GM18907 (cell line): Measurements from ENCODE around the gene CACNG4.

Experiments used
- ATAC-seq: cut with Tn5 transposase; IDR thresholded peaks from one replicate; pipeline ENCODE4 v1.9.1; 2021; ENCODE audit warnings: mild to moderate bottlenecking, moderate library complexity; ENCODE audit not compliant: unreplicated experiment

Gene CACNG4

DNA sequence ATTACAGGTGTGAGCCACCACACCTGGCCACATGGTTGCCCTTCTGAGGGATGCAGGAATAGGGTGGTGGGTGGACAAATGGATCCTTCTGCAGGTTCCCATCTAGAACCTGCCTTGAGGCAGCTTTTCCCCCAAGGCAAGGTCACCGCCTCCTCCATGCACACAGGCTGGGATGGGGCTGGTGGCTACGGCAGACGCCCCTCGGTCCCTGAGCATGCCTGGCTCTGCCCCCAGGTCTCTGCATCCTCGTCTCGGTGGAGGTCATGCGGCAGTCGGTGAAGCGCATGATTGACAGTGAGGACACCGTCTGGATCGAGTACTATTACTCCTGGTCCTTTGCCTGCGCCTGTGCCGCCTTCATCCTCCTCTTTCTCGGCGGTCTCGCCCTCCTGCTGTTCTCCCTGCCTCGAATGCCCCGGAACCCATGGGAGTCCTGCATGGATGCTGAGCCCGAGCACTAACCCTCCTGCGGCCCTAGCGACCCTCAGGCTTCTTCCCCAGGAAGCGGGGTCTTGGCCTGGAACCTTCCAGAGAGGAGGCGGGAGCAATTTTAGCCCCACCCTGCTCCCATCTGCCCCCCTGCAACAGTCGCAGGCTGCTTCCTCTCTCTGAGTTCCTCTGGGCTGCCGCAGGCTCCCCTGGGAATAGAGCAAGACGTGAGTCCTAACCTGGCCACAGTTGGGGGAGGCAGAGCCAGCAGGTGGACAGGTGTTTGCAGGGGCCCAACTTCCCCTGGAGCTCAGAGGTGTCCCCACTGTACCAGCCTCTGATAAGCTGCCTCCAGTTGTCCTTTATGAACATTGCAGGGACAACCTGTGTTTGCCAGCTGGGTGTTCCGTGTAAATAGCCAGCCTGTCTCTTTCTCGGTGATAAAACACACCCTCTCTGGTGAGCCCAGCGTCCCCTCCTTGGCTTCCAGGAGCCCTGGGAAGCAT lies 91.6 kb downstream of the CACNG4 start:
- no peak for ATAC-seq

DNA sequence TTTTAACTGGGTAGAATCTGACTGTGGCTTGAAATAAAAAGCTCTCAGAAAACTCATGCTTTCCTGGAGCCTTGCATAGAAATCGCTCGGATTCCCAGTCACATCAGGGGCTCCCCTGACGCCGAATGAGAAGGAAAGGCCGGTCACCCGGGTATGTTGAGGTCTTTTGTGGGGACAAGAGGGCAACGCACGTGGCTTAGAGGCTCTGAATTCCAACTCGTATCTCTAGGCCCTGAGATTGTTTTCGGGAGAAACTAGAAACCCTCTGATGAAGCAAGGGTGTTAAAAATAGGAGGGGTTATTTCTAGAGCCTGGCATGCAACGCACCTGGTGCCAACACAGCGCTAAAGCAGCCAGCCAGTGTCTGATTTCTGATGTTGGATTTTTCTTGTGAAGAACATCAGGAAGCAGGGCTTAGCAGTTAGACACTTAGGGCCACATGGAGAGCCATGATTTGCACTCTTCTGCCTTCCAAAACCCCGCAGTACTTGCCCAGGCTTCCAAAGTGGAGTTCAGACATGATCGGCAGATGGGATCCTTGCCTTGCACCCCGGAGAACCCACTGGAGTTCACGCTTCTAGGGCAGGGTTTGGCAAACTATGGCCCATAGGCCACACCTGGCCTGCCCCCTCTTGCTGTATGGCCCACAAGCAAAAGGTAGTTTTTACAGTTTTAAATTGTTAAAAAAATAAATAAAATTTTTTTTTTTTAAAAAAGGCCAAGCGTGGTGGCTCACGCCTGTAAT lies 92.4 kb downstream of the CACNG4 start:
- no peak for ATAC-seq

DNA sequence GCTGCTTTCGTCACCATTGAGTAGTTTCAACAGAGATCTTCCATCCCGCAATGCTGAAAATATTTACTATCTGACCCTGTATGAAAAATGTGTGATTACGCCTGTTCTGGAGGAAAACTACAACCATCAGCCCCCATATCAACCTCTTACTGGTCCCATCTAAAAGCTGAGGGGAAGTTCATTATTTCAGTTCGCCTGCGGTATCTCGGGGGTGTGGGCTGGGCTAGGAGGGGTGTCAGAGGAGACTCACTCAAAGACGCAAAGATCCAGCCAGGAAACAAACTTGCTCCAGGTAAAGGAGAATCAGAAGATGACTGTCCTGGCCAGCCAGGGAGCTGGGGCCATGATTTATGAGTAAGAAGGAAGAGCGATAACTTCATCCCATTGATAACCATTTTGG lies 93.5 kb downstream of the CACNG4 start:
- no peak for ATAC-seq

DNA sequence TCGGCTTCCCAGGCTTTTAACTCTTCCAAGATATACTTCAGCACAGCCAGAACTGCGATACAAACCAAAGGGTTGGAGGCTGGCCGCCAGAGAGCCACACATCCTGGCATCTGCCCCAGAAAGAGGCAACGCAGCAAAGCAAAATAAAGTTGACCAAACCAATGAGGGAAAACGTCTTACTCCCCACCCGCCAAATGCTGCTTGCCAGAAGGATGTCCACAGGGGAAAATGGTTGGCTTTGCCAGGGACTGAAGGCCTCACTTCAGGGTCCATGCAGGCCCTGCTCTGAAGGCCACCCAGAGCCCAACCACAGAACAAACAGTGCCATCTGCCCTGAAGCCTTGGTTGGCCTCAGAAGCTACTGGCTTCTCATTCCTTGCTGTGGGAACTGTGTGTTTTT lies 94.9 kb downstream of the CACNG4 start:
- no peak for ATAC-seq

GRCh38 chr17:67063141-67063540 lies 98.6 kb downstream of the CACNG4 start:
- ATAC-seq, result no peak

GRCh38 chr17:67066717-67067116 lies 102.2 kb downstream of the CACNG4 start:
- ATAC-seq, result no peak

- no peak for ATAC-seq
Observed at GRCh38 chr17:67067571-67068482, 103.3 kb downstream of the CACNG4 start.

DNA sequence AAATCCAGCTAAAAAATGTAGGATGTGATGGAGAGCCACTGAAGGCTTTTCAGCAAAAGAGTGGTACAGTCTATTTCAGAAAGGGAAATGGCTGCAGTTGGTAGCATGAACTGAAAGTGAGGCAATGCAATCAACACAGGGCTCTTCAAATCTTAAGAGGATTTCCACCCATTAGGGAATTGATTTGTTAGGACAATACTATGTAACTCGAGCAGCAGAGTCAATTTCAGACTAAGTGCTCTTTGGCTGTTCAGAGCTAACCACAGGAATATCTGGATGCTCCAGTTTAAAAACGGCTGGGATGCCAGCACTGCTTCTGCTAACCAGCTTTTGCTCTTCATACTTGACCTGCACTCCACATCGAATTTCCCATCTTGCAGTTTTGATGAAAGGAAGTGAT lies 104.5 kb downstream of the CACNG4 start:
- no peak for ATAC-seq

DNA sequence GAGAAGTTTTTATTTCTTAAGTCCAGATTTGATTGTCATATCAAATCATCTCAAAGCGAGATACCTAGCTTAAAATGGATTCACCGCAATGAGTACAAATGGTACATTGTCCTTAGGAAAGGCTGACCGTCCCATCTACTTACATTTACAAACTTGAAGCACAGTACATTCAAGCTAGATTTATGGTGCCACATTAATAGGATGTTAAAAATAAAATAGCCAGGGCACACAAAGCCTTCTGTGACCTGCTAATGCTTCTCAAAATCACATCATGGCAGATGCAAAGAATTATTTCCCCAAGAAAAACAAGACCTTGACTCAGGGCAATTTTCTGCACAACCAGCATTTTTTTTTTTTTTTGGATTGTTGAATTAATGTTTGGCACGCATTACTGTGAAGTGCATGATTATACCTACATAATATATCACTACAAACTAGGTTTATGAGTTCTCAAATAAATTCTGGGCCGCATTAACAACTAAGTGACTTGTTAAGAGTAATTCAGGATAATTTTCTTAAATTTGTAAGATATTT lies 105.2 kb downstream of the CACNG4 start:
- no peak for ATAC-seq

DNA sequence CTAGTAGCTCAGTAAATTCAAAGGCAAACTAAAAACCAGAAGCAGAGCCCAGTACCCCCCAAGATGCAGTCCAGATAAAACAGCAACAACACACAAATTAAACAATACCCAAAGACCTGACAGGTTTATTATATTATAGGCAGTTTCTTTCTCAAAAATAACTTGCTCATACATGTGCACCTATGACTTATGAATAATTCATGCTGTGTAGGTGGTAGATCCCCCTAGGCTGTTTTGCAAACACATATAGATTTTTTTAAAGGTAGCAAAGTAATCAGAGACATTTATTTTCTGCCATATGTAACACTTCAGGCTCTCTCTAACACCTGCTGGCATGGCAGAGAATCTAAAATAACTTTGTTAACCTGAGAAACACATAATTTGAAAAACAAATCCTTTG lies 107.1 kb downstream of the CACNG4 start:
- no peak for ATAC-seq

DNA sequence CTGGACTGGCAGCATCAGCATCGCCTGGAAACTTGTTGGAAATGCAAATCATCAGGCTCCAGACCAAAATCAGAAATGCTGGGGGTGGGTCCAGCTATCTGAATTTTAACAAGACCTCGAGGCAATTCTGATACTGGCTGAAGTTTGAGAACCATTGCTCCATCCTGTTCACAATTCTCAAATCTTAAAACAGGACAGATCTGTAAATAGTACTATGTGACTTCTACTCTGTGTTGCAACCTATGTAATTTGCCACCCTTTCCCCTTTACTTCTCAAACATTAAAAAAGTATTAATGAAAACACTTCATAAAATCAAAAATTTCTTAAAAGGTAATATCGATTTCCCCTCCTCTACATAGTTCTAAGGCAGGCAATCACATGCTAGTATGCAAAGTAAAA lies 108.4 kb downstream of the CACNG4 start:
- ATAC-seq, result no peak

GRCh38 chr17:67074781-67075180 lies 110.3 kb downstream of the CACNG4 start:
- no peak for ATAC-seq

GRCh38 chr17:67076290-67076689 lies 111.8 kb downstream of the CACNG4 start:
- ATAC-seq, result no peak

GRCh38 chr17:67078292-67078691 lies 113.8 kb downstream of the CACNG4 start:
- ATAC-seq, result no peak

DNA sequence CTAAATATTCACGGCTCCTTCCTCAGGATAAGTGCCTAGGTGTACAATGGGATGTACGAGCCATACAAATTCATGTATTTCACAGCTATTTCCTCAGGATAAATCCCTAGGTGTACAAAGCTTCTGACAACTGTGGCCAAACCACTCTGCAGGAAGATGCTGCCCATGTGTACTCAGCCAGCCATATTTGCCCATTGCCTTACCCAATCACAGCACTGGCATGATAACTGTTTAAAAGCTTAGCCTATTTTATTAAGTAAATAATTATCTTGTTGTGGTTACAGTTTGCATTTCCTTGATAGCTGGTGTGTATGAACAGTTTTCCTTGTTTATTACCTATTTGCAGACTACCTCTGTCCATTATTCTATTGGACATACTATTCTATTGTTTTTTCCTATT lies 115.0 kb downstream of the CACNG4 start:
- ATAC-seq, result no peak

- no peak for ATAC-seq
Observed at GRCh38 chr17:67080804-67081203, 116.3 kb downstream of the CACNG4 start.

DNA sequence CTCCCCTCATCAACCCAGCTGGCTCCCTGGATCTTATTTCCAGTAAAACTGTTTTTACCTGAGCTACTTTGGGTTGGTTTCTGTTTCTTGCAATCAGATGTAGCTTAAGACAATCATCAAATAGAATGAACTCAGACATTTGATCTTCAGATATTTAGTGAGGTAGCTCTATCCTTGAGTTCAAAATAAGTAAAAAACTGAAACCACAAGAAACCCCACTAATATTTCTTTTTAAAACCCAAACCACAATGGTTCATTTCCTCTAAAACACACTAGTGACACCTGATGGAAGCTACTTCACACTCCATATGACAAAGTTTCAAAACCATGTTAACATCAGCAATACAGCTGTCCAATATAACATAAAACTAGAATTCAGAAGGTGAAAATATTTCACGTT lies 117.6 kb downstream of the CACNG4 start:
- ATAC-seq, result peak; percentile 73
